HG03280 (cell line): ENCODE results near the gene ABI3.
A peak's percentile ranks its signal among the peaks of the same experiment; 100 is the strongest.

Experiments
- ATAC-seq: cut with Tn5 transposase; IDR thresholded peaks from one replicate; pipeline ENCODE4 v1.9.1; 2021; ENCODE audit warnings: mild to moderate bottlenecking, moderate library complexity; ENCODE audit not compliant: unreplicated experiment

The ABI3 gene

GRCh38 chr17:49196520-49196919, 14.0 kb upstream of the ABI3 start:
- no peak for ATAC-seq

DNA sequence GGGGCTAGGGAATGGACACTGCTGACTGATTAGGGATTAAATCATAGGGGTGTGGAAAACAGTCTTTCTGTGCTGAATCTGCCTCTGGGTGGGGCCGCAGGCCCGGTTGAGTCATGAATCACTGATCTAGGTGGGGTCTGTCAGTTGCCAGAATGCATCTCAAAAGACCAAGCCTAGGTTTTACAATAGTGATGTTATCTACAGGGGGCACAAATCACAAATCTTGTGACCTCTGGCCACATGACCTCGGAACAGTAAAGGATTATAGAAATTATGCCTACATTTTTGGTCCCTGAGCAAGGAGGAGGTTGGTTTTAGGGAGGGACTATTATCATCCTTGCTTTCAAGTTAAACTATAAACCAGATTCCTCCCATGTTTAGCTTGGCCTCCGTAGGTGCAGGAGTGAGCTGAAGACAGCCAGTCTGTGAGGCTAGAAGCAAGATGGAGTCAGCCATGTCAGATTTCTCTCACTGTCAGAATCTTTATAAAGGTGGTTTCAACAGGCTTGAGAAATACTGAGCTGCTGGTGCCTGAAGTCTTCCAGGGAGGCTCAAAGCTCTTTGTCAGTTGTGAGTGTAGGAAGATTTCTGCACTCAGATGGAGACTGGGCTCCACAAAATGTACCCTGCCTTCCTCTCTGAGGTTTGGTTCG, 13.0 kb upstream of the ABI3 start:
- no peak for ATAC-seq

DNA sequence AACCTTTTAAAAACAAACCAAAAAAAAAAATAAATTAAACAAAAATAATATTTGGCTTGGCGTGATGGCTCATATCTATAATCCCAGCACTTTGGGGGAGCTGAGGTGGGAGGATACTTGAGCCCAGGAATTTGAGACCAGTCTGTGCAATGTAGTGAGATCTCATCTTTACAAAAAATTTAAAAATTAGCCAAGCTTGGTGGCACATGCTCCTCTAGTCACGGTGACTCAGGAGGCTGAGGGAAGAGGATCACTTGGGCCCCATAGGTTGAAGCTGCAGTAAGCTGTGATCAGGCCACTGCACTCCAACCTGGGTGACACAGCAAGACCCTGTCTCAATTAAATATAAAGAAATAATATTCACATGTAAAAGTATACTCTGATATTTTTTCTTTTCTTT, 12.3 kb upstream of the ABI3 start:
- no peak for ATAC-seq

DNA sequence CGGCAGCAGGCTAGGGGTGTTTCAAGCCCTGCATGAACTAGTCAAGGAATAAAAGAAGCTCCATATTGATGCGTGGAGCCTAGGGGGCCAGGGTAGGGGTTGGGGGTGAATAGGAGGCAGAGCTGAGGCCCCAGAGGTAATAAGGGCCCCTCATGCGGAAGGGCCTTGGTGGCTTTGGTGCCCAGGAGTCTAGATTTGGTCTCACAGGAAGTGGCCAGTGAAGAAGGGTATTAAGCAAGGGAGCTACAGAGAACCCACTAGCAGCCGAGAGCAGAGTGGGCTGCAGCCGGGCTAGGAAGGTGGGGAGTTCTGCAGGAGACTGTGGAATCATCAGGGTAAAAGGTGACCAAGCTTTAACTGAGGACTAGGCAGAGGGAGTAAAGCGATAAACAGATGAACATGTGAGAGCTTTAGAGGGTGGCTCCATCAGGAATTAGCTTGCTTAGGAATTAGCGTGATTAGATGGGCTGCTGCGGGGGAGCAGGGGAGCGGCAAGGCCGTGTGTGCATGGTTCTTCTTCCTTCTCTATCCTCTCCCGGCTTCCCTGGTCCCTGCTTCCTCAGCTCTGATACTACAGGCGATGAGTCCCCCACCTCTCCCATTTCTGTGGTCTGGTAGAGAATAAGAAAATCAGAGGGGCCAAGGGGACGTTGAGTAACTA, 10.0 kb upstream of the ABI3 start:
- ATAC-seq, result no peak

DNA sequence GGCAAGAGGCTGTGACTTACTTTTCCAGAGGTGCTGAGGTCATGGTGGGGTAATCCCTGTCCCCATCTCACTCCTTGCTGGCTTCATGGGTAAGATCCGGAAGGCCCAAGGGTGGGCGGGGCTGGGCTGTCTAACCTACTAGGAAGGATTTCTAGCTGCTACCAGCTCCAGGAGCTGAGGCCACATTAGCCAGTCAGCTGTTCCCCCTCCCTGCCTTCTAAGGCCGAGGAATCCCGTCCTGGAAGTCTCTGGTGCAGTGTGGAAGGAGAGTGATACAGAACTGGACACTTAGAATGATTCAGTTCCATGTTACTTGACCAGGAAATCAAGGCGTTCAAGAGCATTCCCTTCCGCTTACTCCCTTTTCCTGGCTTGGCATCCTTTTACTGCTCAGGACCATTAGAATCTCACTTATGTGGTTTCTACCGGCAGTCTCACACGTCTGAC, 9.0 kb upstream of the ABI3 start:
- no peak for ATAC-seq

GRCh38 chr17:49203796-49204195, 6.7 kb upstream of the ABI3 start:
- ATAC-seq, result no peak

DNA sequence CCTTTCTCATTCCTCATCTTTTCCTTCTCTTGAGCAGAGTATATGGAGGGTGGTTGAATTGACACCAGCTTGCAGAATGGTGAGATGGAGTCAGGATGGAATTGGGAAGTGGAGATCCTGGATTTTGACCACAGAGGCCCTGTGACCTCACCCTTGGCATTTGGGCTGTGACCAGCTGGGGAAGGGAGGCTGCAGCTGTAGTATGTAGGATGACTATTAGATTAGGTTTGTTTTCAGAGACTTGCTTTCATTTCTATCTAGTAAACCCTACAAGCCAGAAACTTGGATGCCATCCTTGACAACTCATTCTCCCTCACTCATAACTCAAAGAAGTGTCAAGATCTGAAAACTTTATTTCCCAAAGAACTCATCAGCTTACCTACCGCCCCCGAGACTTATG, 6.0 kb upstream of the ABI3 start:
- no peak for ATAC-seq

- ATAC-seq, result no peak
These were observed 1.4 kb upstream of the ABI3 start for GRCh38 chr17:49209061-49209571.

DNA sequence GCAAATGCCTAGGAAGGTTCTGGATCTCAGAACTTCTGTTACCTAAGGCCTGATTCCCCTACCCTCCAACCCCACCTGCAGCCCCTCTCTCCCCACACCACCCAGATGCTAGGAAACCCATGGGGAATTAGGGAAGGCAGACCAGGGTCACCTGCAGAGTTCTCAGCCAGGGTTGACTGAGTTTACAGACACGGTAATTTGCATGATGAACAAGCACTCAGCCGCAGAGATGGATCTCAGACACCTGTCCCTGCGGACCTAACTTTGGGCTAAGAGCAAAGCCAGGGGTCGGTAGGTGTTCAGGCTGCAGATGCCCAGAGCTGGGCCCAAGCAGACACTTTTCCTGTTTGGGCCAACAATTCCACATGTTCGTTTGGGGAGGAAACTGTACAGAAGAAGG, 2.9 kb downstream of the ABI3 start:
- no peak for ATAC-seq

GRCh38 chr17:49213847-49214246, 3.3 kb downstream of the ABI3 start:
- no peak for ATAC-seq

- ATAC-seq, result no peak
These were observed 4.3 kb downstream of the ABI3 start for GRCh38 chr17:49214676-49215360.

DNA sequence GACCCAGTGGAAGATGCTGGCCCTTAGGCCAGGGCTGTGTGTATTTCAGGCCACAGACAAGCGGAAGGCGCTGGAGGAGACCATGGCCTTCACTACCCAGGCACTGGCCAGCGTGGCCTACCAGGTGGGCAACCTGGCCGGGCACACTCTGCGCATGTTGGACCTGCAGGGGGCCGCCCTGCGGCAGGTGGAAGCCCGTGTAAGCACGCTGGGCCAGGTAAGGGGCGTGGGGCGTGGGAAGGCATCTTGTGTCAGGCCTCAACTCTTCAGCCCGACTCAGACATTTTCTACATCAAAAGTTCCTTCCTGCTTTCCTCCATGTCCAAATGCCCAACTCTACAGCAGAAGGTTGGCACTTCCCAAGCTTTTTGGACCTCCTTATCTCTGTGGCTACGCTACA, 6.0 kb downstream of the ABI3 start:
- no peak for ATAC-seq

DNA sequence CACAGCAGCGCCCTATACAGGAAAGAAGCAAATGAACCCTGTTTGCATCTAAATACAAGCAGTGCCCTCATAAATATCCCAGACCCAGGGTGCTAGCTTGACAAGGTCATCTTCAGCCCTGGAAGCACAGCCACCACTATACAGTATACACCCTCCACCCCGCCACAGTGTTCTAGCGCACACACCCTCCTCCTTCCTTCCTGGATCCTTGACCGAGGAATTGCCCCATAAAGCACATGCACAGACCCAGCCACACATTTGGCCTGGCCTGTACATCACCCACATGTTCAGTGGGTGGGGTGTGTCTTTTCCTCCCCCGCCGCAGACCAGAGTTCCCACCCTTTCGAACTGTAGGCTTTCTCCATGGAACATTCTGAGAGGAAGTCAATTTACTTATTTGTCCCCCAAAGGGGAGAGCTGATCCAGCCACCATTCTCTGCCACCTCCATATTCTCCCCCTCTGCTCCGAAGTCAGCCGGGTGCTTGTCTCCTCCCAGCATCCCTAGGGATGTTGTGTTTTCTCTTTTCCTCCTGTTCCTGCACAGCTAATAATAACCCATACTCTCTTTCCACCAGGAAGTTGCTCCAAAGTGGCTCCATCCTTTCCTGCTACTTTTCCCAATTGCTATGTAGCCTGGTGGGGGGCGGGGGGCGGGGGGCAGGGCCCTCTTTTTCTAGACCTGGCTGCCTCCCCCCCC, 6.6 kb downstream of the ABI3 start:
- ATAC-seq, result no peak

GRCh38 chr17:49217651-49218413, 7.3 kb downstream of the ABI3 start:
- peak; percentile 43 for ATAC-seq

- ATAC-seq, result no peak
These were observed 8.7 kb downstream of the ABI3 start for GRCh38 chr17:49218941-49219913.

DNA sequence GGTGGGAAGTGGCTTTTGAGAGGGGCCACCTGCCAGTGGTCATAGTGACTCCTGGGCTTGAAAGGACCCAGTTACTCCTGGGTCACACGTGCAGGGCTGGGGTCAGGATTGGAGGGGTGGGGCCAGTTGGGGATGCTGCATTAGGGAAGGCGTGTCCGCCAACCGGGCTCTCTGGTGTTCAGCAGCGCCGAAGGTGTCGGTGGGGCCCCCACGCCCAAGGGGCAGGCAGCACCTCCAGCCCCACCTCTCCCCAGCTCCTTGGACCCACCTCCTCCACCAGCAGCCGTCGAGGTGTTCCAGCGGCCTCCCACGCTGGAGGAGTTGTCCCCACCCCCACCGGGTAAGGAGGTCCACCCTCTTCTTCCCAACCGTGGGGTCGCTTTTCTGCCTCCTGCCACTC, 9.5 kb downstream of the ABI3 start:
- ATAC-seq, result no peak

DNA sequence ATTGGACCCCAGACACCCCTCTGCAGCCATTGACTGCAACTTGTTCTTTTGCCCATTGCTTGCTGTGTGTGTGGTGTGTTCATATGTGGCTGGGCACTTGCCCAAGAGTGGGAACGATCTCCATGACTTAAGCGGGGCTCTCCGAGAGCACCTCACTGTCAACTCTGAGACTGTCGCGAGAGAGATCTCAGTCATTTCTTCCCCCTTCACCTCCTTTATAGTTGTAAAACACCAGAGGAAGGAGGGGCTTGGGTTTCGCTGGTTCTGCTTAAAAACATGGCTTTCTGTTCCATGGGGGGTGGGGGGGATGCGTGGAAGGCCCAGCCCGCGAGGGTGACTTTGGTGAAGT, 12.6 kb downstream of the ABI3 start:
- no peak for ATAC-seq

GRCh38 chr17:49223517-49224197, 13.2 kb downstream of the ABI3 start:
- ATAC-seq, result no peak
